BJ (cell line): ENCODE data around the gene RGS7. TPM values are rescaled to one million over a fixed set of nuclear protein-coding genes. Genes with fewer than 3 reads are reported as not detected.

ENCODE experiments used
- CTCF ChIA-PET: fragments of 350-600 bp; formaldehyde crosslinking; extraction: SDS; loops from one replicate; lab custom pipeline; 2021; ENCODE audit warnings: antibody characterized with exemption, inconsistent platforms; lab: Yijun Ruan, JAX
- POLR2A ChIA-PET: fragments of 300-600 bp; sonication (Branson Sonifier 250); formaldehyde crosslinking; extraction: SDS; loops from one replicate; lab custom pipeline; 2021; ENCODE audit warnings: antibody characterized with exemption; lab: Charles Lee
- DNase-seq: peaks from one replicate; pipeline ENCODE4 v3.0.0-alpha.2; 2011; ENCODE audit warnings: low read depth
- H3K27me3 ChIP-seq: 2 replicates; pipeline ENCODE4 v1.6.0; 2011; ENCODE audit warnings: low read length; ENCODE audit not compliant: control insufficient read depth, insufficient read depth
- H3K36me3 ChIP-seq: 2 replicates; pipeline ENCODE4 v1.5.1; 2011; ENCODE audit warnings: low read length; ENCODE audit not compliant: control insufficient read depth, insufficient read depth
- H3K4me3 ChIP-seq: 2 replicates; pipeline ENCODE4 v1.5.1; 2011; ENCODE audit warnings: low read depth, mild to moderate bottlenecking, control low read depth, low read length
- polyA plus RNA-seq: library from polyadenylated mRNA; depleted of rRNA; stranded (reverse); fragments of >200 nt; gene quantifications from 2 replicates; pipeline ENCODE4 v1.2.3, GENCODE V29; 2011
- TF ChIP-seq, protein P1 (sequence below): IDR thresholded peaks from 2 replicates; pipeline ENCODE4 v1.5.1; 2011; ENCODE audit warnings: low read depth, mild to moderate bottlenecking, control low read depth, inconsistent platforms, low read length, moderate library complexity; ENCODE audit not compliant: insufficient read depth

RGS7 gene
- polyA plus RNA-seq, 1 experiment, result 0.93 TPM

DNA sequence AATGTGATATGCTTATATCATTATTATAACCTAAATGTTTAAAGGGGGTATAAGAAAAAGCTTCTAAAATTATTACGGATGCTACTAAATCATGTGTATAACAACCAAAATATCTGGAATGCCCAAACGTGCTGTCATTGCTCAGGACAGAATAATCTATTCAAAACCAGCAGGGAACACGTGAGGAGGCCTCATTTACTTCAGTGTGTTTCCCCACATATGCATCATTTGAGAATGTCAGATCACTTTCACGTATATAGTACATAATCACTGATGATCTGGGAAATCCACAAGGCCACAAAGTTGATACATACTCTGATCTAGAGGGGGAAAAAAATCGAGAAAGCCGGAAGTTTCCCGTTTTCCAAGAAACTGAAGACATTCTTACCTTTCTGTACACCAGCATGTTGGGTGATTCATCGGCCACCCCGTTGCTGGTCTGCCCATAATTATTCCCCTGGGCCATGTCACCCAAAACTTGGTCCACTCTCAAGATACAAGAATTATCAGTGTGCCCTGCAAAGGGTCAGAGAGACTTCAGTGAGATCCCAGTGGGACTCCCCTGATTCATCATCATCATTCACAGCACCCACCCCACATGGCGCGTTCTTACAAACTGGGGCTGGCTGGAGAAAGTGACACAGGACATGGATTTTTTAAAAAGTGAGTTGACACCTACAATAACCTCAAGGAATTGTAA is 1.5 kb downstream of the RGS7 start:
- CTCF ChIA-PET, result no interaction called here
- TF ChIP-seq, protein P1, sequence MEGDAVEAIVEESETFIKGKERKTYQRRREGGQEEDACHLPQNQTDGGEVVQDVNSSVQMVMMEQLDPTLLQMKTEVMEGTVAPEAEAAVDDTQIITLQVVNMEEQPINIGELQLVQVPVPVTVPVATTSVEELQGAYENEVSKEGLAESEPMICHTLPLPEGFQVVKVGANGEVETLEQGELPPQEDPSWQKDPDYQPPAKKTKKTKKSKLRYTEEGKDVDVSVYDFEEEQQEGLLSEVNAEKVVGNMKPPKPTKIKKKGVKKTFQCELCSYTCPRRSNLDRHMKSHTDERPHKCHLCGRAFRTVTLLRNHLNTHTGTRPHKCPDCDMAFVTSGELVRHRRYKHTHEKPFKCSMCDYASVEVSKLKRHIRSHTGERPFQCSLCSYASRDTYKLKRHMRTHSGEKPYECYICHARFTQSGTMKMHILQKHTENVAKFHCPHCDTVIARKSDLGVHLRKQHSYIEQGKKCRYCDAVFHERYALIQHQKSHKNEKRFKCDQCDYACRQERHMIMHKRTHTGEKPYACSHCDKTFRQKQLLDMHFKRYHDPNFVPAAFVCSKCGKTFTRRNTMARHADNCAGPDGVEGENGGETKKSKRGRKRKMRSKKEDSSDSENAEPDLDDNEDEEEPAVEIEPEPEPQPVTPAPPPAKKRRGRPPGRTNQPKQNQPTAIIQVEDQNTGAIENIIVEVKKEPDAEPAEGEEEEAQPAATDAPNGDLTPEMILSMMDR, result no peak
- H3K4me3 ChIP-seq, result no peak overlapping the region

GRCh38 chr1:241352401-241352800 is 4.6 kb downstream of the RGS7 start:
- ChIA-PET POLR2A (no interaction called here), CTCF (no interaction called here)
- no peaks in the 10 kb centered on the region for H3K27me3 ChIP-seq
- DNase-seq, result no peak
- no peak overlapping the region for H3K4me3 ChIP-seq
- no peaks in the 10 kb centered on the region for H3K36me3 ChIP-seq
- TF ChIP-seq, protein P1, result no peak

More for the DNA sequence above, 1.5 kb downstream of the RGS7 start:
- no peak for DNase-seq
- POLR2A ChIA-PET, result no interaction called here
- H3K36me3 ChIP-seq, result no peaks in the 10 kb centered on the region
- H3K27me3 ChIP-seq, result peaks cover 1% of the 10 kb centered on the region; the same call in 1 of the 2 replicates

- Histone ChIP-seq H3K36me3 (no peaks in the 10 kb centered on the region), H3K4me3 (no peak overlapping the region), H3K27me3 (no peaks in the 10 kb centered on the region)
- DNase-seq, result no peak
- TF ChIP-seq, protein P1, result no peak
- ChIA-PET CTCF (no interaction called here), POLR2A (no interaction called here)
Measured at GRCh38 chr1:241351841-241352240, 5.2 kb downstream of the RGS7 start.

GRCh38 chr1:241343956-241344355 is 13.0 kb downstream of the RGS7 start:
- POLR2A ChIA-PET, result no interaction called here
- H3K4me3 ChIP-seq, result no peak overlapping the region
- CTCF ChIA-PET, result no interaction called here

GRCh38 chr1:241336335-241336734 is 20.7 kb downstream of the RGS7 start:
- Histone ChIP-seq H3K27me3 (0 out of 2 replicates have a peak, but pooled peaks cover 1% of the 10 kb centered on the region), H3K4me3 (no peak overlapping the region), H3K36me3 (no peaks in the 10 kb centered on the region)
- no peak for DNase-seq
- POLR2A ChIA-PET, result no interaction called here
- TF ChIP-seq, protein P1, result no peak
- CTCF ChIA-PET, result no interaction called here

More at GRCh38 chr1:241343956-241344355, 13.0 kb downstream of the RGS7 start:
- no peaks in the 10 kb centered on the region for H3K36me3 ChIP-seq
- H3K27me3 ChIP-seq, result no peaks in the 10 kb centered on the region
- DNase-seq, result no peak
- TF ChIP-seq, protein P1, result no peak
